ENCODE measurements around the gene RPL27.

Gene RPL27

GRCh38 chr17:43025766-43026537 lies 27.7 kb downstream of the RPL27 start:
- DNase-seq (ENCODE audit: low read depth) = no peak
- TF ChIP-seq, protein P1, sequence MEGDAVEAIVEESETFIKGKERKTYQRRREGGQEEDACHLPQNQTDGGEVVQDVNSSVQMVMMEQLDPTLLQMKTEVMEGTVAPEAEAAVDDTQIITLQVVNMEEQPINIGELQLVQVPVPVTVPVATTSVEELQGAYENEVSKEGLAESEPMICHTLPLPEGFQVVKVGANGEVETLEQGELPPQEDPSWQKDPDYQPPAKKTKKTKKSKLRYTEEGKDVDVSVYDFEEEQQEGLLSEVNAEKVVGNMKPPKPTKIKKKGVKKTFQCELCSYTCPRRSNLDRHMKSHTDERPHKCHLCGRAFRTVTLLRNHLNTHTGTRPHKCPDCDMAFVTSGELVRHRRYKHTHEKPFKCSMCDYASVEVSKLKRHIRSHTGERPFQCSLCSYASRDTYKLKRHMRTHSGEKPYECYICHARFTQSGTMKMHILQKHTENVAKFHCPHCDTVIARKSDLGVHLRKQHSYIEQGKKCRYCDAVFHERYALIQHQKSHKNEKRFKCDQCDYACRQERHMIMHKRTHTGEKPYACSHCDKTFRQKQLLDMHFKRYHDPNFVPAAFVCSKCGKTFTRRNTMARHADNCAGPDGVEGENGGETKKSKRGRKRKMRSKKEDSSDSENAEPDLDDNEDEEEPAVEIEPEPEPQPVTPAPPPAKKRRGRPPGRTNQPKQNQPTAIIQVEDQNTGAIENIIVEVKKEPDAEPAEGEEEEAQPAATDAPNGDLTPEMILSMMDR (conservative IDR thresholded peaks at IDR 0.05; ENCODE audit: low read length) = no peak
- H3K4me3 ChIP-seq (ENCODE audit: low read length) = no peak overlapping the region

DNA sequence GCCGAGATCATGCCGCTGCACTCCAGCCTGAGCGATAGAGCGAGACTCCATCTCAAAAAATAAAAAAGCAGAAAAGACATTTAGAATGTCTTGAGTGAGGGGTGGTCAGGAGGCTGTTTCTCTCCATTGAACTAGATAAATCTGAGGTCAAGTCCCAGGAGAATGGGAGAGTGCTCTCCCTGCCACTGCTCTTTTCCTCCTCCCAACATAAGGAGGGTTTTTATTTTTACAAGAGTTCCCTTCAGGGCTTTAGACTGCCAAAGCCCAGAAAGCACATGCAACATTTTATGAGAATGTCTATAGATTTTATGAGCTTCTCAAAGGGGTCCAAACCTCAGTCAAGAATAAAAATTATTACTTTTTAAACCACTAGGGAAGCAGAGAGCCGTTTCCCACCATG lies 28.4 kb downstream of the RPL27 start:
- TF ChIP-seq, protein P1 (conservative IDR thresholded peaks at IDR 0.05; ENCODE audit: low read length) = no peak
- no peak for DNase-seq (ENCODE audit: low read depth)
- H3K4me3 ChIP-seq (ENCODE audit: low read length) = no peak overlapping the region

- DNase-seq (ENCODE audit: low read depth) = no peak
- TF ChIP-seq, protein P1 (conservative IDR thresholded peaks at IDR 0.05; ENCODE audit: low read length) = no peak
- H3K4me3 ChIP-seq (ENCODE audit: low read length) = no peak overlapping the region
Measured at GRCh38 chr17:43027091-43028032, 29.1 kb downstream of the RPL27 start.

GRCh38 chr17:43028221-43028861 lies 30.1 kb downstream of the RPL27 start:
- no peak for DNase-seq (ENCODE audit: low read depth)
- no peak overlapping the region for H3K4me3 ChIP-seq (ENCODE audit: low read length)
- TF ChIP-seq, protein P1 (conservative IDR thresholded peaks at IDR 0.05; ENCODE audit: low read length) = no peak

DNA sequence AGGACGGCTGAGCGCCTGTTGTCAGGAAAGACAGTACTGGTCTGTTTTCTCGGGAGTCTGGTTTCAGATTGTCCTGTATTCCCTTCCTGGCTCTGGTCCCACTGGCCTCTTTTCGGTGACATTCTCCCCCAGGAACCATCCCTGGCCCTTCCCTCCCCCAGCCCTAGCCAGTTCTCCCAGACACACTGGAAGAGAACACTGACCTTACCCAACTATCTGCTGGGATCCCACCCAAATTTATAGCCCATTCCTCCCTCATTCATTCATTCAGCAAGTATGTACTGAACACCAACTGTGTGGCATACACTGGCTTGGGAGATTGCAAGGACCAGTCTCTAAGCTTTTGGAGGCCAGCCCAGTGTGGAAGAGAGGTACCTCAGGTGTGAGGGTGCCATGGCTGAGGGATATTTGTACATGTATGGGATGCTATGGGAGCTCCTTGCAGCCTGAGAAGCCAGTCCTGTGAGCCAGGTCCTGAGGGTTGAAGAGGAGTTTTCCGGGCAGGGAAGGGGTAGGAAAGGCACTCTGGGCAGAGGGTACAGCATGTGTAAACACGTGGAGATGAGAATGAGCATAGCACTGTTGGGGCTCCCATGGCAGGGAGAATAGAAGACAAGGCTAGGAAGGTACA lies 32.0 kb downstream of the RPL27 start:
- no peak for DNase-seq (ENCODE audit: low read depth)
- no peak overlapping the region for H3K4me3 ChIP-seq (ENCODE audit: low read length)
- TF ChIP-seq, protein P1 (conservative IDR thresholded peaks at IDR 0.05; ENCODE audit: low read length) = no peak

DNA sequence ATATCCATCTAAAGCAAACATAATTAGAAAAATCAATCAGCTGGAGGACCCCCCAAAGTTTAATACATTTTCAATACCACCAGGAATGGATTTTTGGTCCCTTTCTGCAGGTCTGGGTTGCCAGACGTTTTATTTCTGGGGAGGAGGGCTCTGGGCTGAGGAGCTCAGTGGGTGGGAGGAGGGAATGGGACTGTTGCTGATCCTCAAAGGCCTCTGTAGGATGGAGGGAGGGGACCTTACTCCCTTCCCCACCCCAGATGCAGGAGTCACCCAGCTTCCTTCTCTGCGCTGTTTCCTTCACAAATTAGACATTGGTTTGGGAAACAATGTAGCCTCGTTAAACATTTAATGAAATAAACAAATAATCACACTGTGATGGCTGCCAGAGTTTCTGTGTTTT lies 33.4 kb downstream of the RPL27 start:
- TF ChIP-seq, protein P1 (conservative IDR thresholded peaks at IDR 0.05; ENCODE audit: low read length) = no peak

More for the DNA sequence above, 33.4 kb downstream of the RPL27 start:
- DNase-seq (ENCODE audit: low read depth) = no peak
- no peak overlapping the region for H3K4me3 ChIP-seq (ENCODE audit: low read length)

All from AG10803 (cell line).